Activated CD8-positive, alpha-beta memory T cell treated with anti-CD3 and anti-CD28 coated beads, Interleukin-2, amount 50 U/mL, for 1 hour (primary cell): Measurements from ENCODE around the gene LRCH3.

Source experiments
- DNase-seq: peaks from one replicate; pipeline ENCODE4 v3.0.0-alpha.2; 2020; ENCODE audit errors: extremely low read depth

The LRCH3 gene

GRCh38 chr3:197791113-197791891, at the start of gene LRCH3:
TSS of gene LRCH3 (plus strand) at chr3:197791254. CDS start at chr3:197791279, 25 bp downstream.
- peak; percentile 53 for DNase-seq

GRCh38 chr3:197742787-197743186, 48.3 kb upstream of the LRCH3 start:
- no peak for DNase-seq

- DNase-seq: no peak
Observed at GRCh38 chr3:197746209-197746608, 44.8 kb upstream of the LRCH3 start.

GRCh38 chr3:197746801-197747237, 44.2 kb upstream of the LRCH3 start:
- DNase-seq: no peak

GRCh38 chr3:197748597-197749314, 42.3 kb upstream of the LRCH3 start:
- DNase-seq: no peak

- DNase-seq: no peak
Observed at GRCh38 chr3:197749315-197749600, 41.8 kb upstream of the LRCH3 start.

GRCh38 chr3:197749601-197750395, 41.3 kb upstream of the LRCH3 start, which contains the start of gene FYTTD1:
TSS of gene FYTTD1 (plus strand) at chr3:197749883. CDS start at chr3:197749972, 89 bp downstream.
- DNase-seq: peak; percentile 59

- no peak for DNase-seq
Observed at GRCh38 chr3:197750396-197750831, 40.6 kb upstream of the LRCH3 start.

- no peak for DNase-seq
Observed at GRCh38 chr3:197750858-197751737, 40.0 kb upstream of the LRCH3 start.

- no peak for DNase-seq
Observed at GRCh38 chr3:197752107-197752506, 38.9 kb upstream of the LRCH3 start.

GRCh38 chr3:197753263-197753662, 37.8 kb upstream of the LRCH3 start:
- no peak for DNase-seq

- no peak for DNase-seq
Observed at GRCh38 chr3:197756704-197757103, 34.4 kb upstream of the LRCH3 start.

- DNase-seq: no peak
Observed at GRCh38 chr3:197758512-197758911, 32.5 kb upstream of the LRCH3 start.

GRCh38 chr3:197761784-197762183, 29.3 kb upstream of the LRCH3 start:
- DNase-seq: no peak

- no peak for DNase-seq
Observed at GRCh38 chr3:197775317-197775716, 15.7 kb upstream of the LRCH3 start.

GRCh38 chr3:197782230-197782629, 8.8 kb upstream of the LRCH3 start:
- no peak for DNase-seq

- DNase-seq: no peak
Observed at GRCh38 chr3:197784019-197784585, 7.0 kb upstream of the LRCH3 start.

GRCh38 chr3:197787412-197787811, 3.6 kb upstream of the LRCH3 start:
- no peak for DNase-seq

GRCh38 chr3:197789309-197789708, 1.7 kb upstream of the LRCH3 start:
- no peak for DNase-seq

- no peak for DNase-seq
Observed at GRCh38 chr3:197790033-197790432, 1.0 kb upstream of the LRCH3 start.
